NCI-H2107 treated with DMSO at 0.1 percent for 48 hours (cell line): Measurements from ENCODE around the gene OSBPL3.

Source experiments
- DNase-seq: peaks from one replicate; lab custom pipeline; 2025; ENCODE audit not compliant: unreplicated experiment; lab: John Stamatoyannopoulos, UW

OSBPL3 gene

GRCh38 chr7:24903559-24903958 is 76.4 kb downstream of the OSBPL3 start:
- DNase-seq, result no peak

- DNase-seq, result no peak
Measured at GRCh38 chr7:24902931-24903330, 77.0 kb downstream of the OSBPL3 start.

- DNase-seq, result no peak
Measured at GRCh38 chr7:24902276-24902675, 77.7 kb downstream of the OSBPL3 start.

GRCh38 chr7:24899905-24900304 is 80.1 kb downstream of the OSBPL3 start:
- DNase-seq, result no peak

- DNase-seq, result no peak
Measured at GRCh38 chr7:24899161-24899560, 80.8 kb downstream of the OSBPL3 start.

- no peak for DNase-seq
Measured at GRCh38 chr7:24898691-24899090, 81.3 kb downstream of the OSBPL3 start.

DNA sequence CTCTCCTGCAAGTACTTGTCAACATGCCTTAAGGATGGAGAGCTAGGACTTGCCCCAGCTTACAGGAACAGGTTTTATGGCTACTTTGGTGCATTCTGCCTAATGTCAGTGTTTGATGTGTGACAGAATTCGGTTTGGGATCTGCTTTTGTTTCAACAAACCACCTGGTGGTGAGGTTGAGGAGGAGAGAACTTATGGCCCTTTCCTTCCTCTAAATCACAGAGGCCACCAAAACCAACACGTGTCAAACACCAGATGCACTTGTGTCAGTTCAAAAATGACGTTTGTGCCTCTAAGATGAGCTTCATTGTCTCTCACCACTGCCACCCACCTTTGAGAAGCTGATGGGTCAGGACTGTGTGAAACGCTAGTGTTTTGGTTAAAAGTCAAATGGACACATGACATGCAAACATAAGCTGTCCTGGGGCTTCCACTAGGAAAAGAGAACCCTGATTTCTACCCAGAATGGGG is 83.9 kb downstream of the OSBPL3 start:
- DNase-seq, result no peak

- no peak for DNase-seq
Measured at GRCh38 chr7:24894429-24895221, 85.4 kb downstream of the OSBPL3 start.

GRCh38 chr7:24891311-24891735 is 88.7 kb downstream of the OSBPL3 start:
- DNase-seq, result no peak

DNA sequence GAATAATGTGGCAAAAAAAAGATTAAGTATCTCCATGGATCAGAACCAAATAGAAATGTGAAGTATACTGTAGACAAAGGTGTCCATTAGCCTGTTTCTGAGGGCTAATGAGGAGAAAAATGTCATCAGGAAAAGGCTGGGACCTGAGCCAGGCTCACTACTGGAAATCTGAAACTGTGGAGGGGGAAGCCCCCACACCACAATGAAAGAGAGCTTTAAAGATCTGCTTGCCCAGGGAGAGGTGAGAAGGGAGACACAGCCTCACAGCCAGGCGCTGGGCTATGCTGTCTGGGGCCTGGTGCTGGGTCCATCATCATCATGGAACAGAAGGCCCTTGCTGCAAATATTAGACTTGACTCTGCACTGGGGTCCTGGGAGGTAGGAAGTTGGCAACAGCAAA is 90.4 kb downstream of the OSBPL3 start:
- peak; percentile 26 for DNase-seq

DNA sequence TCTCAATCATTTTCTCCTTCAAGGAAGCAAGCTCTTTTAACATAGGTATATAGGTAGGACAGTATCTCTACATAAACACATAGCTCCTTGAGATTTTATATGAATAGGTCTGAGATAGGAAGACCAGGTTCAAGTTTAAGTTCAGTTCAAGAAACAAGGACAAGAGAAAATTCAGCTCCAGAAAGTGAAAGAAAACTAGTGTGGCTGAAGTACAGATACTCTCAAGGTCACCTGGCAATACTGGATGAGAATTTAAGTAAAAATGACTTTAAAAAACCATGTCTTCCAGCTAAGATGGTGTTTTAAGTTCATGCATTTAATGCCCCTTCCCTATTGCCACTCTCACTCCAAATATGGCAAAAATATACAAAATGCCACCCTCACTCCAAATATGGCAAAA is 91.3 kb downstream of the OSBPL3 start:
- DNase-seq, result no peak

- DNase-seq, result no peak
Measured at GRCh38 chr7:24885716-24886115, 94.3 kb downstream of the OSBPL3 start.

- DNase-seq, result peak; percentile 98
Measured at GRCh38 chr7:24885305-24885704, 94.7 kb downstream of the OSBPL3 start.

DNA sequence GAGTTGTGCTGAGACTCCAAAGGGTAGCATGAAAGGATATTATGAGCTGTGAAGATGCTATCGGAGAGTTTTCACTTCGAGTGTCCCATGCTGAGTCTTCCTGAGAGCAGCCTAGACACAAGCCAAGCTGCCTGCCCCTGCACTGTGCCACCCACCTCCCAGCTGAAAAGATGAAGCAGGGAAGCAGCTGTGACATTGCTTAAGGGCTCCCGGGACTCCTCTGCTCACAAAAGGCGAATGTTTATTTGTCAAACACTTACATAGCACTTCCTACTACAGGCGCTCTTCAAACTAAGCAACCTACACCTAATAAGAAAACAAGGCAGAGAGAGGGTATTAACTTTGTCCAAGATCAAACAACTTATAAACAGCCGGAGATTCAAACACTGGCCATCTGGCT is 95.6 kb downstream of the OSBPL3 start:
- DNase-seq, result peak; percentile 80

DNA sequence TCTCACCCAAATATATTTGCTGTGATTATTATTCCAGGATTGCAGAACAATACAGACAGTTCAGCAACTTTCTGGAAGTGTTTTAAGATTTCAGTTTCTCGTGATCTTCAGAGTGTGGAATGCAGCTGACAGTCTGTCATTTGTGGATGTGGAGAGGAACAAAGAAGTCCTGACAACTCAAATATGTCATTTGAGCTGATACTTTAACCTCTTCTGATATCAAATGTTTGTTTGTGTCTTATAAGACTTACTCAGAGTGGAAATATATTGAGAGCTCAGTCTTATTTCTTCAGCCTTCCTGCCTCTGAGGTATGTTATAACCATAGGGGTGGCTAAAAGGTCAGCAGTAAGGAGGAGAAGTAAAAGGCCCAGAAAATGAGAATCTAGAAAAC is 96.4 kb downstream of the OSBPL3 start:
- no peak for DNase-seq

DNA sequence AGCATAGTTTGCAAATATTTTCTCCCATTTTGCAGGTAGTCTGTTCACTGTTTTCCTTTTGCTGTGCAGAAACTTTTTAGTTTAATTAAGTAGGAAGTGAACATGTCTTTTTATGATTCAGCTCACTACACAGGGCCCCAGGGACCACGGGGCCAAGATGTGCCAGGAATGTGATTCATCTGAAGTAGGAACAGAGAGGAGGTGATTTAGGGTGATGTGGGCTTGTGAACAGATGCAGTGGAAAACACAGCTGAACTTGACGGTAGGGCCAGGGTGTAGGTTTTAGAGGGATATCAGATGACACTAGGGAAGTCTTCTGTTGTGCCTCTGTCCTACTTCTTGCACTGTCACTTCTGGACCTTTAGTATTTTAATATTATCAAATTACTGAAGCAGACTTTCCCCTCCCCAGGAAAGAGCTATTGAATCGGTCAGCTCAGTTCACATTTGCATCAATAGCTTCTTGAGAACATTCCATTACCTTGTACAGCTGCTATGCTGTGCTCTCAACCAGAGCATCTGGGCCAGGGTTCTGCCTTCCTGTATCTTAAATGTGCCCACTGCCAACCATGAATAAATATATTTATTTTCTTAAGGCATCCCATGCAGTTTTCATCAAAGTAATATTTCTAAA is 96.9 kb downstream of the OSBPL3 start:
- DNase-seq, result peak; percentile 43

DNA sequence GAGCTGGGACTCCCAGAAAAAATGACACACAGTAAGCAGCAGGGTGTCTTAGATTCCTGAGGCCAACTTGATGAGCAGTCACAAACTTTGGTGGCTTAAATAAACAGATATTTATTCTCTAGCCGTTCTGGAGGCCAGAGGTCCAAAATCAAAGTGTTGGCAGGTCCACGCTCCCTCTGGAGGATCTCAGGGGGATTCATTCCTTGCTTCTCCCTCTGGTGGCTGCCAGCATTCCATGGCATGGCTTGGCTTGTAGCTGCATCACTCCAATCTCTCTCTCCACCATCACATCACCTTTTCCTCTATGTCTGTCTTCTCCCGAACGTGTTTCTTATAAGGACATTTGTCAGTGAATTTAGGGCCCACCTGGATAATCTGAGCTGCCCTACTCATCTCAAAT is 98.4 kb downstream of the OSBPL3 start:
- no peak for DNase-seq

DNA sequence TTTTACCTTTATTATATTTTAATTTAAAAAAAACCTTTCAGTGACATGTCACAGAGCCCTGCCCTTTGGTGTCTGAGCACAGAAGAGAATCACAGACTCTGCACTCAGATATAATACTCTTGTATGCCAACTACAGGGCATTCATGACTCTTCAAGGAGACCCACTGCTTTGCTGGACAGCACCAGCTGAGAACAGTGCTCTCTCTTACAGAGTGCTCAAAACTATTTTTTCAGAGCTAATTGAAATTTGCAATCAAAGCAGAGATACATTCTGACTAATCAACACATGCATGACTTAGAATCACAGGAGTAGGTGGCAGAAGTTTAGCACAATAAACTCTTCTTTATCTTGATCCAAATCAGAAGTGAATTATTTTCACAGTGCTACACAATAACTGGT is 99.1 kb downstream of the OSBPL3 start:
- no peak for DNase-seq

DNA sequence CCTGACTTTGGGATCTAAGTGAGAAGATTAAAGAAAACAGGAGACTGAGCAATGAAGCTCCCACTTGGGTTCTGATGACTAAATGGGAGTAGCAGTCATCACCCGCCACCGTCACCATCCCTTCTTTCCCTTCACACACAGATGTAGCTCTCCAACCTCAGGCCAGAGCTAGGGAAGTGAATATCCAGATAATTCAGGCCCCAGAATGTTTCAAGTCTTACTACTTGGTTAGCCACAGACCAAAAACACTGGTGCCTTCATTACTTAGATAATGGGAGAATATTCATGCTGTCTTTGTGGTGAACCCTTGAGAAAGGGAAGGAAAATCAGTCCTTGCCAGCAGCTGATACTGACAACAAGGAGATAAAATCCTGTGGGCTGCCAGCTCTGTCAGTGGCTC is 100.7 kb downstream of the OSBPL3 start:
- no peak for DNase-seq

- DNase-seq, result no peak
Measured at GRCh38 chr7:24877790-24878311, 102.1 kb downstream of the OSBPL3 start.

DNA sequence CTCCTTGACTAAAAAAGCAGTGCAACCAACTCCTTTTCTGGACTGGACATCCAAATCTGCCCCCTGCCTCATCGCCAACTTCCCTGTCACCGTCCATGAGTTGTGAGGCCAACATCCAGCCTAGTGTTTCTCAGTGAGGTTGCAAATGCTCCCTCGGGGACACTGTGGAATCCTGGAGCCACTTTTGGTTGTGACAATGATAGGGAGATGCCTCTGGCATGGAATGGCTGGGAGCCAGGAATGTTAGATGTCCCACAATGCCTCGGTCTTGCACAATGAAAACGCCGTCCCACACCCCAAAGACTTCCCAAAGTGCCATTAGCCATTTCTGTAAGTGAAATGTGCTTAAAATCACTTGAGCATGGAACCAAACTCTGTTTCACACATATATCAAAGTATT is 105.2 kb downstream of the OSBPL3 start:
- no peak for DNase-seq

DNA sequence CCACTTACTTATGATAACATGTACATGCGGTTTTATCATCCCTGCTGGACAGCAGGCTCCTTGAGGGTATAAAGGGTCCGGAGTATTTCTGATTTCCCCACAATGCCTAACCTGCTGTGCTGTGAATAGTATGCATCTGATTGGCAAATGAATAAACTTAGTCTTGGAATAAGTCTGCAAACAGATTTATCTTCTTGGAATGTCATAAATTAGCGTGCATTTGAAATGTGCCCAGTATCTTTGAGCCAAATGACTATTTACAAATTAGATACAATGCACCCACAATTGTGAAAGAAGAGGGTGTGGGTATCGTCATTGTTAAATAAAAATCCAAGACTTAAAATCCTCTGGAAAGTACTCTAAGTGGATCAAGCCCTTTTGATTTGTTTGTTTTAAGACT is 106.0 kb downstream of the OSBPL3 start:
- DNase-seq, result no peak
